HFF-Myc (cell line): ENCODE results near the gene PCDH8.

Experiments
- DNase-seq: peaks from one replicate; pipeline ENCODE4 v3.0.0-alpha.2; 2011; ENCODE audit warnings: low read depth; ENCODE audit errors: extremely low read depth
- H3K4me3 ChIP-seq: replicated peaks from 2 replicates; pipeline ENCODE4 v1.5.1; 2011; ENCODE audit warnings: low read depth, mild to moderate bottlenecking, control low read depth, low read length
- CTCF ChIP-seq: IDR thresholded peaks from 2 replicates; pipeline ENCODE4 v1.5.1; 2012; ENCODE audit warnings: mild to moderate bottlenecking, low read depth, low read length, control low read depth; ENCODE audit errors: missing control alignments

The PCDH8 gene

GRCh38 chr13:52838433-52839107, 9.9 kb downstream of the PCDH8 start:
- TF ChIP-seq CTCF, result no peak
- no peak for DNase-seq

GRCh38 chr13:52837850-52838249, 10.6 kb downstream of the PCDH8 start:
- no peak for DNase-seq
- H3K4me3 ChIP-seq, result no peak overlapping the region
- TF ChIP-seq CTCF, result no peak

More at GRCh38 chr13:52838433-52839107, 9.9 kb downstream of the PCDH8 start:
- H3K4me3 ChIP-seq, result no peak overlapping the region

DNA sequence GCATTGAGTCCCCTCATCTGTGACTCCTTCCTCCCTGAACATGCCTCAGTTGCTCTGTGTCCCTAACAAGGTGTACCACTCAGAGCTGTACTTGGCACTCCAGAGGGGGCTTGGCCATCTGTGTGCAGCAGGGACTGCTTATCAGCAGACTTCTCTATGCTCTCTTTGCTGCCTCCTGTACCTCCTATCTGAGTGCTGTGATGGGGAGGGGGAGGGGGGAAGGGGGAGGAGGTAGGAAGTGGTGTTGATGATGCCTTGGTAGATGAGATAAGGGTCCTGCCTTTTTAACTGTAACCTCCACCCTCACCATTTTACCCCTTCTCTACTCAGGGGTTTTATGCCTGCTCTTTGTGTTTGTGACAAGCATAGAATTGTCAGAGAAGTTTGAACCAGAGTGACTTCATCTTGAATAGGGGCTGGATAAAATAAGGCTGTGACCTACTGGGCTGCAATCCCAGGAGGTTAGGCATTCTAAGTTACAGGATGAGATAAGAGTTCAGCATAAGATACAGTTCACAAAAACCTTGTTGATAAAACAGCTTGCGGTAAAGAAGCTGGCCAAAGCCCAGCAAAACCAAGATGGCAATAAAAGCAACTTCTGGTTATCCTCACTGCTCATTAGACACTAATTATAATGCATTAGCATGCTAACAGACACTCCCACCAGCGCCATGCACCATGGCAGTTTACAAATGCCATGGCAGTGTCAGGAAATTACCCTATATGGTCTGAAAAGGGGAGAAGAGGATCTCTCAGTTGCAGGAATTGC, 13.2 kb downstream of the PCDH8 start:
- no peak for TF ChIP-seq CTCF
- no peak for DNase-seq
- no peak overlapping the region for H3K4me3 ChIP-seq

DNA sequence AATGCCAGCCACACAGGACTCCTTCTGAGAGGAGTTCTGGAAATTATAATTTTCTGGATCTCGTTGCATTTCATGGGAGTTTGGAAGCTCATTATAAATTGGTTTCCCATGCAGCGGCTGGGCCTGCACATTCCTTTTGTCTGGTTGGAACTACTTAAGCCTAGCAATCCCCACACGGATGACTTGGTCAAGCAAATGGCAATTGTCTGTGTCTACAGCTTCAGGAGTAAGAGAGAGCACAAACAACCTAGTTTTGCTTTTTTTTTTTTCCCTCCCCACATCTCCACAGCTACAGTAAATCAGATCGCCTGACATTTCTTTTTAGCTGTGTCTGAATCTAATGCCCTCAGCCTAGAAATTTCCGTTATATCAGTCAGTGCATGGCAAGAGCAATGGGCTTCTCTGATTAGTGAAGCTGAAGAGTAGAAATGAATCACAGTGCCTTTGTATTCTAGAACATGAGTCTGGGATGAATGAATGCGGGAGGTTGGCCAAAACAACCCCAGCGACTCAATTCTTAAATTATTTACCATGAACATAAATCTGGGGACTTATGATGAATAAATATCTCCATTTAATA, 15.1 kb downstream of the PCDH8 start:
- H3K4me3 ChIP-seq, result no peak overlapping the region
- TF ChIP-seq CTCF, result no peak
- no peak for DNase-seq

- no peak for TF ChIP-seq CTCF
- H3K4me3 ChIP-seq, result no peak overlapping the region
- DNase-seq, result no peak
Observed at GRCh38 chr13:52832313-52832712, 16.1 kb downstream of the PCDH8 start.

DNA sequence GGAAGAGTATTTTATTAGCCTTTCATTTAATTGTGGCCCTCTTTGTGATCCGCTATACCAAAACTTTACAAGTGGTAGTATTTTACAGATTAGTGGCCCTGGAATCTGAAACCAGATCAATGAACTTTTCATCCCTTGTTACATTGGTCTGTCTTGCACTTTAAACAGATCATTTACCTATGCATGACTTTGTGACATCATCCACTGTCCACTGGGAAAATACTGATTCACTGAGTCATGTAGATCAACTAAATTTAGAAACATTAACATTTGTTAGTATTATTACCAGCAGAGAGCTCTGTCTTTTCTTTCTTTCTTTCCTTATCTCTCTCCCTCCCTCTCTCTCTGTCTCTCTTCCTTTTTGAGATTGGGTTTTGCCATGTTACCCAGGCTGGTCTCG, 17.5 kb downstream of the PCDH8 start:
- TF ChIP-seq CTCF, result no peak
- H3K4me3 ChIP-seq, result no peak overlapping the region
- no peak for DNase-seq
